Tibial artery (tissue), 4 donors: Measurements from ENCODE around the gene RAB4A.

ENCODE experiments used
- DNase-seq, 2 donors: peaks; one replicate each; pipeline ENCODE4 v3.0.0-alpha.2; 2019
- H3K27ac ChIP-seq, 2 donors: fragments of 200-600 bp; sonication (generic) in 1 of 2; 1 replicate in 1 of 2; 2 replicates in 1 of 2; pipeline ENCODE4 v1.5.1; 2018 to 2019; ENCODE audit warnings: mild to moderate bottlenecking in 1 of 2
- H3K27me3 ChIP-seq, 2 donors: fragments of 200-600 bp; sonication (generic) in 1 of 2; one replicate each; pipeline versions ENCODE4 v1.5.1 to v1.6.0; 2016 to 2019
- H3K36me3 ChIP-seq, 3 donors: fragments of 200-600 bp; sonication (generic) in 2 of 3; one replicate each; pipeline ENCODE4 v1.5.1; 2016 to 2019; ENCODE audit warnings: mild to moderate bottlenecking in 2 of 3
- H3K4me1 ChIP-seq, 4 donors: fragments of 200-600 bp; sonication (generic) in 2 of 4; 1 replicate in 3 of 4; 2 replicates in 1 of 4; pipeline ENCODE4 v1.5.1; 2016 to 2019
- H3K4me3 ChIP-seq, 2 donors: fragments of 200-600 bp; sonication (generic) in 1 of 2; 1 replicate in 1 of 2; 2 replicates in 1 of 2; pipeline ENCODE4 v1.5.1; 2018 to 2019; ENCODE audit warnings: mild to moderate bottlenecking in 2 of 2
- H3K9me3 ChIP-seq, 3 donors: fragments of 200-600 bp; sonication (generic) in 1 of 3; one replicate each; pipeline ENCODE4 v1.5.1; 2016 to 2019
- CTCF ChIP-seq, 2 experiments: fragments of 200-600 bp in 1 of 2; fragments of 450-650 bp in 1 of 2; IDR thresholded peaks; one replicate each; pipeline ENCODE4 v1.5.1; 2017 to 2019; ENCODE audit warnings: antibody characterized with exemption in 2 of 2, mild to moderate bottlenecking in 1 of 2, moderate library complexity in 1 of 2
- intact Hi-C: fragments of 100-400 bp; cut with DNase I; formaldehyde crosslinking; loops from one replicate; pipeline ENCODE4 v1.15.0; 2023; ENCODE audit warnings: low total_unique reads

The RAB4A gene

GRCh38 chr1:229334269-229334668 lies 63.4 kb downstream of the RAB4A start:
- H3K9me3 ChIP-seq: peaks cover 0 to 12% (median 3%) of the 10 kb centered on the region in 3 donors
- no peak overlapping the region for H3K4me3 ChIP-seq
- intact Hi-C loops: no loop called here

GRCh38 chr1:229334716-229335115 lies 63.8 kb downstream of the RAB4A start:
- DNase-seq: no peak
- Histone ChIP-seq H3K9me3 (peaks cover 0 to 12% (median 3%) of the 10 kb centered on the region in 3 donors), H3K27me3 (no peaks in the 10 kb centered on the region), H3K4me1 (peaks cover 0 to 7% (median 0%) of the 10 kb centered on the region in 4 donors), H3K27ac (no peak overlapping the region), H3K36me3 (peaks cover 5 to 8% (median 5%) of the 10 kb centered on the region in 3 donors), H3K4me3 (no peak overlapping the region)
- intact Hi-C loops: no loop called here
- TF ChIP-seq CTCF (IDR thresholded peaks at IDR 0.05): no peak

More at GRCh38 chr1:229334269-229334668, 63.4 kb downstream of the RAB4A start:
- peaks cover 0 to 3% (median 0%) of the 10 kb centered on the region in 4 donors for H3K4me1 ChIP-seq
- no peaks in the 10 kb centered on the region for H3K27me3 ChIP-seq
- no peak overlapping the region for H3K27ac ChIP-seq
- H3K36me3 ChIP-seq: peaks cover 5 to 8% (median 7%) of the 10 kb centered on the region in 3 donors
- no peak for TF ChIP-seq CTCF (IDR thresholded peaks at IDR 0.05)
- DNase-seq: no peak

DNA sequence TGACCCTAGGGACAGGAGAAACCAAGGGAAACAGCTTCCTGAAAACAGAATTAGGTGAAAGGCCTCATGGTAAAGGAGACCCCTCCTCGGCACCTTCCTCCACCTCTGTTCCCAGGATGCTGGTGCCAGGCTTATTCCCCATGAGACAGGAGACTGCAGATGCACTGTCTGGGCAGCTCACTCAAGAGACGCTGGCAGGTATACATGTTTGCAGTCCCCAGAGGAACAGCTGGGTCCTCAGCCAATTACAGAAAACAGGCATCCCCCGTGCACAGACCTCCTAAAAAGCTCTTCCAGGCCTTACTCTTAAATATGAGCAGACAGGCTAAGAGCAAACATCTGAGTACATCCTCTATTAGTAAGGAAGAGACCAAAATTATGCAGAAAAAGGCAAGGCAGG lies 65.4 kb downstream of the RAB4A start:
- Histone ChIP-seq H3K9me3 (peaks cover 0 to 12% (median 3%) of the 10 kb centered on the region in 3 donors), H3K4me3 (no peak overlapping the region), H3K27me3 (no peaks in the 10 kb centered on the region), H3K4me1 (peaks cover 0 to 9% (median 5%) of the 10 kb centered on the region in 4 donors), H3K27ac (no peak overlapping the region), H3K36me3 (peaks cover 0 to 8% (median 0%) of the 10 kb centered on the region in 3 donors)
- no peak for TF ChIP-seq CTCF (IDR thresholded peaks at IDR 0.05)
- no peak for DNase-seq
- intact Hi-C loops: no loop called here

GRCh38 chr1:229339086-229339485 lies 68.2 kb downstream of the RAB4A start:
- H3K36me3 ChIP-seq: peaks cover 0 to 6% (median 0%) of the 10 kb centered on the region in 3 donors
- peaks cover 0 to 7% (median under 1%) of the 10 kb centered on the region in 3 donors for H3K9me3 ChIP-seq
- intact Hi-C loops: no loop called here
- H3K27me3 ChIP-seq: no peaks in the 10 kb centered on the region
- H3K27ac ChIP-seq: no peak overlapping the region
- H3K4me1 ChIP-seq: peaks cover 0 to 23% (median 13%) of the 10 kb centered on the region in 4 donors
- DNase-seq: no peak
- no peak for TF ChIP-seq CTCF (IDR thresholded peaks at IDR 0.05)
- H3K4me3 ChIP-seq: no peak overlapping the region

GRCh38 chr1:229339520-229339919 lies 68.6 kb downstream of the RAB4A start:
- TF ChIP-seq CTCF (IDR thresholded peaks at IDR 0.05): no peak
- Histone ChIP-seq H3K9me3 (peaks cover 0 to 3% (median 0%) of the 10 kb centered on the region in 3 donors), H3K36me3 (peaks cover 0 to 1% (median 0%) of the 10 kb centered on the region in 3 donors), H3K27ac (no peak overlapping the region), H3K4me1 (peaks cover 0 to 25% (median 14%) of the 10 kb centered on the region in 4 donors), H3K27me3 (no peaks in the 10 kb centered on the region), H3K4me3 (no peak overlapping the region)
- no peak for DNase-seq
- intact Hi-C loops: no loop called here
